ENCODE measurements around the gene PLAC9. TPM values are rescaled to one million over a fixed set of nuclear protein-coding genes. Genes with fewer than 3 reads are reported as not detected.

The PLAC9 gene
- total RNA-seq, 1 experiment from 2014 or later = not detected

DNA sequence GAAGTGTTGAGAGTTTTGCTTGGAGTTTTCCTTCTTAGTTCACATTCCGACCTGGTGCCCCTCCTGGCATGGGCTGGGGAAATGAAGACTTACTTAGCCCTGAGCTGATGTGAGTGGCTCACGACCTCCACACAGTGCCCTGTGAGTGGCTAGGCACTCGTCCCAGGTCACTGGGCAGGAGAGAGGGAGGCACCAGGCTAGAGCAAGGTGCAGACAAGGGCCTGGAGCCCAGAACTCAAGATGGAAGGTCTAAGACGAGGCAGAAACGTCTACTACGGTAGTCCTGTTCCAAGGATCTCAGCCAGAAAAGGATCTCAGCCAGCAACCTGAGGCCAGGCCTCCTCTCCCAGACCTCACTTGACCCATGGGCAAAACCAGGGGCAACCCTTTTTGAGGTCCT lies 50.5 kb downstream of the PLAC9 start:
- Mint-ChIP-seq H3K27ac (ENCODE audit: unreplicated experiment) (peak overlapping the region; percentile 68), H3K9me3 (ENCODE audit: low read depth, unreplicated experiment) (no peaks in the 10 kb centered on the region), H3K4me3 (ENCODE audit: low read depth, unreplicated experiment) (no peak overlapping the region), H3K4me1 (ENCODE audit: low read depth, unreplicated experiment) (peaks cover 87% of the 10 kb centered on the region), H3K36me3 (ENCODE audit: insufficient read depth, unreplicated experiment) (peaks cover 87% of the 10 kb centered on the region), H3K27me3 (ENCODE audit: unreplicated experiment) (no peaks in the 10 kb centered on the region)
- DNase-seq = no peak
- no TSS peak for BruUV-seq (replicated peaks)
- TF ChIP-seq, protein P1, sequence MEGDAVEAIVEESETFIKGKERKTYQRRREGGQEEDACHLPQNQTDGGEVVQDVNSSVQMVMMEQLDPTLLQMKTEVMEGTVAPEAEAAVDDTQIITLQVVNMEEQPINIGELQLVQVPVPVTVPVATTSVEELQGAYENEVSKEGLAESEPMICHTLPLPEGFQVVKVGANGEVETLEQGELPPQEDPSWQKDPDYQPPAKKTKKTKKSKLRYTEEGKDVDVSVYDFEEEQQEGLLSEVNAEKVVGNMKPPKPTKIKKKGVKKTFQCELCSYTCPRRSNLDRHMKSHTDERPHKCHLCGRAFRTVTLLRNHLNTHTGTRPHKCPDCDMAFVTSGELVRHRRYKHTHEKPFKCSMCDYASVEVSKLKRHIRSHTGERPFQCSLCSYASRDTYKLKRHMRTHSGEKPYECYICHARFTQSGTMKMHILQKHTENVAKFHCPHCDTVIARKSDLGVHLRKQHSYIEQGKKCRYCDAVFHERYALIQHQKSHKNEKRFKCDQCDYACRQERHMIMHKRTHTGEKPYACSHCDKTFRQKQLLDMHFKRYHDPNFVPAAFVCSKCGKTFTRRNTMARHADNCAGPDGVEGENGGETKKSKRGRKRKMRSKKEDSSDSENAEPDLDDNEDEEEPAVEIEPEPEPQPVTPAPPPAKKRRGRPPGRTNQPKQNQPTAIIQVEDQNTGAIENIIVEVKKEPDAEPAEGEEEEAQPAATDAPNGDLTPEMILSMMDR (IDR thresholded peaks at IDR 0.05; ENCODE audit: unreplicated experiment) = no peak
- intact Hi-C loops (cut with micrococcal nuclease; ENCODE audit: unreplicated experiment) = no loop called here
- CTCF ChIA-PET = interaction anchor here (0.8 kb wide), 1 partner anchor 8 kb away, joined by 3 read pairs; no protein-coding TSS in a partner anchor

- Mint-ChIP-seq H3K9me3 (ENCODE audit: low read depth, unreplicated experiment) (no peaks in the 10 kb centered on the region), H3K27me3 (ENCODE audit: unreplicated experiment) (no peaks in the 10 kb centered on the region), H3K27ac (ENCODE audit: unreplicated experiment) (peak overlapping the region; percentile 68), H3K4me1 (ENCODE audit: low read depth, unreplicated experiment) (peaks cover 87% of the 10 kb centered on the region), H3K36me3 (ENCODE audit: insufficient read depth, unreplicated experiment) (peaks cover 86% of the 10 kb centered on the region), H3K4me3 (ENCODE audit: low read depth, unreplicated experiment) (no peak overlapping the region)
- CTCF ChIA-PET = interaction anchor here (0.8 kb wide), 1 partner anchor 8 kb away, joined by 3 read pairs; no protein-coding TSS in a partner anchor
- TF ChIP-seq, protein P1 (IDR thresholded peaks at IDR 0.05; ENCODE audit: unreplicated experiment) = no peak
- no peak for DNase-seq
- BruUV-seq (replicated peaks) = no TSS peak
- intact Hi-C loops (cut with micrococcal nuclease; ENCODE audit: unreplicated experiment) = no loop called here
Observed at GRCh38 chr10:80183436-80183835, 50.9 kb downstream of the PLAC9 start.

DNA sequence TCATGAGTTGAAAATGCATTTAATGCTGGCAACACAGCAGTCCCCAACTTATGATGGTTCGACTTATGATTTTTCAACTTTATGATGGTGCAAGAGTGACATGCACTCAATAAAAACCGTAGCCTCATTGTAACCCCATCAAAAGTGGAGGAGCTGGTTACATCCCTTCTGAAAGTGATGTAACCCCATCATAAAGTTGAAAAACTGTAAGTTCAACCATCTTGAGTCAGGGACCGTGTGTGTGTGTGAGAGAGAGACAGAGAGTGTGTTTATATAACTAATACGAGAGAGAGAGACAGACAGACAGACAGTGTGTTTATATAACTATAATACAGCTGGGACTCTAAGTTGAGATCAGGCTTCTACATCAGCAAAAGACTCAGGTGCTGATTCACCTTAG lies 51.8 kb downstream of the PLAC9 start:
- H3K27me3 Mint-ChIP-seq (ENCODE audit: unreplicated experiment) = no peaks in the 10 kb centered on the region
- BruUV-seq (replicated peaks) = no TSS peak
- CTCF ChIA-PET = interaction anchor here (1.4 to 1.5 kb wide), 2 partner anchors 12 to 41 kb away, joined by 4 to 5 read pairs; no protein-coding TSS in a partner anchor
- TF ChIP-seq, protein P1 (IDR thresholded peaks at IDR 0.05; ENCODE audit: unreplicated experiment) = no peak
- peaks cover 87% of the 10 kb centered on the region for H3K4me1 Mint-ChIP-seq (ENCODE audit: low read depth, unreplicated experiment)
- DNase-seq = no peak
- no peak overlapping the region for H3K4me3 Mint-ChIP-seq (ENCODE audit: low read depth, unreplicated experiment)
- H3K36me3 Mint-ChIP-seq (ENCODE audit: insufficient read depth, unreplicated experiment) = peaks cover 86% of the 10 kb centered on the region
- H3K9me3 Mint-ChIP-seq (ENCODE audit: low read depth, unreplicated experiment) = no peaks in the 10 kb centered on the region
- intact Hi-C loops (cut with micrococcal nuclease; ENCODE audit: unreplicated experiment) = no loop called here
- peak overlapping the region; percentile 13 for H3K27ac Mint-ChIP-seq (ENCODE audit: unreplicated experiment)

GRCh38 chr10:80185578-80186299 lies 53.2 kb downstream of the PLAC9 start:
- H3K27ac Mint-ChIP-seq (ENCODE audit: unreplicated experiment) = peak overlapping the region; percentile 45
- no TSS peak for BruUV-seq (replicated peaks)
- no peaks in the 10 kb centered on the region for H3K9me3 Mint-ChIP-seq (ENCODE audit: low read depth, unreplicated experiment)
- H3K27me3 Mint-ChIP-seq (ENCODE audit: unreplicated experiment) = no peaks in the 10 kb centered on the region
- CTCF ChIA-PET = interaction anchor here (1.4 to 1.5 kb wide), 2 partner anchors 11 to 42 kb away, joined by 4 to 5 read pairs; no protein-coding TSS in a partner anchor
- H3K36me3 Mint-ChIP-seq (ENCODE audit: insufficient read depth, unreplicated experiment) = peaks cover 80% of the 10 kb centered on the region
- H3K4me1 Mint-ChIP-seq (ENCODE audit: low read depth, unreplicated experiment) = peaks cover 88% of the 10 kb centered on the region
- no peak overlapping the region for H3K4me3 Mint-ChIP-seq (ENCODE audit: low read depth, unreplicated experiment)
- intact Hi-C loops (cut with micrococcal nuclease; ENCODE audit: unreplicated experiment) = no loop called here
- TF ChIP-seq, protein P1 (IDR thresholded peaks at IDR 0.05; ENCODE audit: unreplicated experiment) = no peak
- no peak for DNase-seq

Data from Calu3 (cell line).